Upper lobe of right lung (tissue), 1 donor: ENCODE results near the gene SYNE1. TPM values are rescaled to one million over a fixed set of nuclear protein-coding genes. Genes with fewer than 3 reads are reported as not detected.

ENCODE experiments used
- ATAC-seq: fragments of 200-7000 bp; cut with Tn5 transposase; one replicate; pipeline ENCODE4 v1.9.1; 2020; ENCODE audit warnings: mild to moderate bottlenecking, moderate library complexity
- DNase-seq: peaks from one replicate; pipeline ENCODE4 v3.0.0-alpha.2; 2020
- H3K27ac ChIP-seq: fragments of 200-600 bp; one replicate; pipeline ENCODE4 v1.8.0; 2022
- H3K27me3 ChIP-seq: fragments of 200-600 bp; one replicate; pipeline ENCODE4 v1.8.0; 2022; ENCODE audit warnings: mild to moderate bottlenecking
- H3K36me3 ChIP-seq: fragments of 200-600 bp; one replicate; pipeline ENCODE4 v1.8.0; 2022
- H3K4me1 ChIP-seq: fragments of 200-600 bp; one replicate; pipeline ENCODE4 v1.8.0; 2022
- H3K4me3 ChIP-seq: fragments of 200-600 bp; one replicate; pipeline ENCODE4 v1.8.0; 2022; ENCODE audit warnings: mild to moderate bottlenecking
- H3K9me3 ChIP-seq: fragments of 200-600 bp; one replicate; pipeline ENCODE4 v1.8.0; 2022
- CTCF ChIP-seq: fragments of 200-600 bp; IDR thresholded peaks from one replicate; pipeline ENCODE4 v1.8.0; 2022; ENCODE audit warnings: antibody characterized with exemption
- intact Hi-C: fragments of 100-400 bp; cut with DNase I; formaldehyde crosslinking; loops from one replicate; pipeline ENCODE4 v1.11.0; 2022
- total RNA-seq: library from RNA; stranded (reverse); fragmentation: NEBNext Ultra II Directional; extraction: Animal tissue kit (Norgen Biotek cat#: 25700); gene quantifications from one replicate; pipeline ENCODE4 v1.2.1, GENCODE V29; 2021
- donor health status: DM: no; HTN: yes; CAD: no; lungs with severe emphysema.

Gene SYNE1
- total RNA-seq, 1 donor from 2014 or later: 168 TPM

- H3K27ac ChIP-seq: peak overlapping the region; percentile 47
Observed at GRCh38 chr6:152246554-152247337, 390.4 kb downstream of the SYNE1 start.

GRCh38 chr6:152244998-152245630, 392.0 kb downstream of the SYNE1 start:
- Histone ChIP-seq H3K36me3 (peaks cover 66% of the 10 kb centered on the region), H3K4me1 (peaks cover 10% of the 10 kb centered on the region)
- intact Hi-C loops: no loop called here

More at GRCh38 chr6:152246554-152247337, 390.4 kb downstream of the SYNE1 start:
- ATAC-seq: no peak
- Histone ChIP-seq H3K4me3 (no peak overlapping the region), H3K36me3 (peaks cover 54% of the 10 kb centered on the region), H3K9me3 (no peaks in the 10 kb centered on the region), H3K27me3 (no peaks in the 10 kb centered on the region), H3K4me1 (peaks cover 10% of the 10 kb centered on the region)
- no peak for TF ChIP-seq CTCF
- no peak for DNase-seq
- intact Hi-C loops: no loop called here

GRCh38 chr6:152241013-152241766, 396.0 kb downstream of the SYNE1 start:
- Histone ChIP-seq H3K4me1 (peaks cover 6% of the 10 kb centered on the region), H3K9me3 (no peaks in the 10 kb centered on the region), H3K27ac (peak overlapping the region; percentile 26), H3K36me3 (peaks cover 89% of the 10 kb centered on the region), H3K4me3 (no peak overlapping the region), H3K27me3 (no peaks in the 10 kb centered on the region)
- intact Hi-C loops: no loop called here
- TF ChIP-seq CTCF: no peak
- ATAC-seq (no peak), DNase-seq (no peak)

More at GRCh38 chr6:152244998-152245630, 392.0 kb downstream of the SYNE1 start:
- TF ChIP-seq CTCF: no peak
- Histone ChIP-seq H3K27ac (peak overlapping the region; percentile 47), H3K9me3 (no peaks in the 10 kb centered on the region), H3K27me3 (no peaks in the 10 kb centered on the region), H3K4me3 (no peak overlapping the region)
- ATAC-seq (peak; percentile 36), DNase-seq (no peak)

- DNase-seq: no peak
- intact Hi-C loops: no loop called here
- H3K9me3 ChIP-seq: no peaks in the 10 kb centered on the region
- H3K36me3 ChIP-seq: peaks cover 92% of the 10 kb centered on the region
- TF ChIP-seq CTCF: no peak
- H3K4me3 ChIP-seq: no peak overlapping the region
- no peak overlapping the region for H3K27ac ChIP-seq
- ATAC-seq: no peak
- H3K4me1 ChIP-seq: no peaks in the 10 kb centered on the region
- no peaks in the 10 kb centered on the region for H3K27me3 ChIP-seq
Observed at GRCh38 chr6:152240436-152240835, 396.7 kb downstream of the SYNE1 start.

- no peaks in the 10 kb centered on the region for H3K9me3 ChIP-seq
- H3K36me3 ChIP-seq: peaks cover 95% of the 10 kb centered on the region
- H3K4me3 ChIP-seq: no peak overlapping the region
- no peak for ATAC-seq
- H3K4me1 ChIP-seq: no peaks in the 10 kb centered on the region
- H3K27me3 ChIP-seq: no peaks in the 10 kb centered on the region
- intact Hi-C loops: no loop called here
- TF ChIP-seq CTCF: no peak
- no peak for DNase-seq
- H3K27ac ChIP-seq: no peak overlapping the region
Observed at GRCh38 chr6:152236370-152237097, 400.6 kb downstream of the SYNE1 start.
